Brain microvascular endothelial cell (primary cell): ENCODE results near the gene TRDN.
"Not testable (repeated sequence)": the region's sequence is repeated elsewhere in the genome, so short reads cannot be mapped to it uniquely, and the experiment has no call there.

Experiments
- DNase-seq: peaks from one replicate; pipeline ENCODE4 v3.0.0-alpha.2; 2020
- H3K27ac ChIP-seq: fragments of 250-450 bp; sonication (Bioruptor Pico); 2 replicates; pipeline ENCODE4 v1.5.1; 2020; ENCODE audit warnings: mild to moderate bottlenecking, moderate library complexity
- H3K27me3 ChIP-seq: fragments of 250-450 bp; sonication (Bioruptor Pico); replicated peaks from 2 replicates; pipeline ENCODE4 v1.5.1; 2020; ENCODE audit warnings: mild to moderate bottlenecking
- H3K36me3 ChIP-seq: fragments of 250-450 bp; sonication (Bioruptor Pico); replicated peaks from 2 replicates; pipeline ENCODE4 v1.5.1; 2020; ENCODE audit warnings: mild to moderate bottlenecking
- H3K4me3 ChIP-seq: 2 replicates; pipeline ENCODE4 v1.5.1; 2011; ENCODE audit warnings: low read depth, mild to moderate bottlenecking, control low read depth, low read length, moderate library complexity
- in situ Hi-C: cut with HindIII; loops from 2 replicates; pipeline ENCODE4 v1.10.0; 2017; ENCODE audit warnings: low sequenced_read_pairs, low pct_ligation_motif_present
- TF ChIP-seq, protein P1 (sequence below): IDR thresholded peaks from 2 replicates; pipeline ENCODE4 v1.5.1; 2011; ENCODE audit warnings: low read depth, mild to moderate bottlenecking, moderate library complexity, low read length, control low read depth, inconsistent platforms; ENCODE audit errors: missing control alignments

Gene TRDN

DNA sequence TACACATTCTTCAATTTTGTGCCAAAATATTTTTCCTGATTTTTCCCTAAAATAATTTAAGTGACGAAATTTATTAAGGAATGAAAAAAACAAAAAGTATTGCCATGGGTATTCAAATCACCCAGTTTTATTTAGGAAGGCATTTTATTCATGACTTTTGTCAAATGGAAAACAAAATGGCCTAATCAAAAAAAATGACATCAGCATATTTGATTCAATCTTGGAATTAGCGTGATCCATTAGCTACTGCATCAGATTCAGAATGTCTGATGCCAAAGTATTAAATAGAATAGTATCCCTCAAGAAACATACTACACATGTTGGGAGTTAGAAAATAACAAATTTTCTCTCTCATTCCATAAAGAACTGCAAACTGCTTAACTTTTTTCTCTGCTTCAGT is 129.2 kb downstream of the TRDN start:
- H3K27ac ChIP-seq, result no peak overlapping the region
- H3K4me3 ChIP-seq, result no peak overlapping the region
- in situ Hi-C loops, result no loop called here
- no peaks in the 10 kb centered on the region for H3K36me3 ChIP-seq
- no peaks in the 10 kb centered on the region for H3K27me3 ChIP-seq
- DNase-seq, result no peak
- TF ChIP-seq, protein P1, sequence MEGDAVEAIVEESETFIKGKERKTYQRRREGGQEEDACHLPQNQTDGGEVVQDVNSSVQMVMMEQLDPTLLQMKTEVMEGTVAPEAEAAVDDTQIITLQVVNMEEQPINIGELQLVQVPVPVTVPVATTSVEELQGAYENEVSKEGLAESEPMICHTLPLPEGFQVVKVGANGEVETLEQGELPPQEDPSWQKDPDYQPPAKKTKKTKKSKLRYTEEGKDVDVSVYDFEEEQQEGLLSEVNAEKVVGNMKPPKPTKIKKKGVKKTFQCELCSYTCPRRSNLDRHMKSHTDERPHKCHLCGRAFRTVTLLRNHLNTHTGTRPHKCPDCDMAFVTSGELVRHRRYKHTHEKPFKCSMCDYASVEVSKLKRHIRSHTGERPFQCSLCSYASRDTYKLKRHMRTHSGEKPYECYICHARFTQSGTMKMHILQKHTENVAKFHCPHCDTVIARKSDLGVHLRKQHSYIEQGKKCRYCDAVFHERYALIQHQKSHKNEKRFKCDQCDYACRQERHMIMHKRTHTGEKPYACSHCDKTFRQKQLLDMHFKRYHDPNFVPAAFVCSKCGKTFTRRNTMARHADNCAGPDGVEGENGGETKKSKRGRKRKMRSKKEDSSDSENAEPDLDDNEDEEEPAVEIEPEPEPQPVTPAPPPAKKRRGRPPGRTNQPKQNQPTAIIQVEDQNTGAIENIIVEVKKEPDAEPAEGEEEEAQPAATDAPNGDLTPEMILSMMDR, result no peak

DNA sequence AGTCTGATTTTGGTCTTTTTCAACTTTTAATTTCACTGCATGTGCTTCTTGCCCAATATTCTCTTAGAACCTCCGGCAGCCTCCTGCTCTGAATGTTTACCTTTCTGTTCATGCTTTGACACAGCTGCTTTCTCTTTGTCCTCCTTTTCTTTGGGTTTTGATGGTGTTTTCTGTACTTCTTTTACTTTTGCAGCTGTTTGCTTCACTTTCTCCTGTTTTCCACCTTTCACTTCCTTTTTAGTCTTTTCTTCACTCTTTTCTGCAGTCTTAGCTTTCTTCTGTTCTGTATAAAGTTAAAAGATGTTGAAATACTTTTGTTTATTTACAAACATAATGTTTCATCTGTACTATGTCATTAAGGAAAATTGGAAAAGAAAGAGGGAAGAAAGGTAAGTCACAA is 133.1 kb downstream of the TRDN start:
- TF ChIP-seq, protein P1, result no peak
- in situ Hi-C loops, result no loop called here
- H3K4me3 ChIP-seq, result no peak overlapping the region
- DNase-seq, result no peak
- H3K27me3 ChIP-seq, result no peaks in the 10 kb centered on the region
- H3K36me3 ChIP-seq, result no peaks in the 10 kb centered on the region
- no peak overlapping the region for H3K27ac ChIP-seq

DNA sequence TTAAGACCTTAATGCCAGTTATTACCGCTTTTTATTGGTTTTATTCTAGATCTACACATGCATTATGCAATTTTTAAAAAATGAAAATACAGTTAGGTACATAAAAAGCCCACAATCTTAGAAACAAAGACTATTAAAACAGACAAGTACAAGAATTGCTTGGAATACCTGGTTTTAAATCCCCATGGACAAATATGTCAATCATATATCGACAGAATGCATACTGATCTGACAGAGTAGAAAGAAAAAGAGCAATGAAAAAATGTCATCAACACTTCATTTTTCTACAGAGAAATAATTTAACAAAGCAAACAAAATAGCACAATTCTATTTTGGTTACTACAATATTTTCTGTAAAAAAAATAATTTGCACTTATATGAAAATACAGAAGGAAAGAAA is 139.7 kb downstream of the TRDN start:
- Histone ChIP-seq H3K36me3 (no peaks in the 10 kb centered on the region), H3K27ac (no peak overlapping the region), H3K4me3 (no peak overlapping the region), H3K27me3 (no peaks in the 10 kb centered on the region)
- TF ChIP-seq, protein P1, result no peak
- DNase-seq, result no peak
- in situ Hi-C loops, result no loop called here

DNA sequence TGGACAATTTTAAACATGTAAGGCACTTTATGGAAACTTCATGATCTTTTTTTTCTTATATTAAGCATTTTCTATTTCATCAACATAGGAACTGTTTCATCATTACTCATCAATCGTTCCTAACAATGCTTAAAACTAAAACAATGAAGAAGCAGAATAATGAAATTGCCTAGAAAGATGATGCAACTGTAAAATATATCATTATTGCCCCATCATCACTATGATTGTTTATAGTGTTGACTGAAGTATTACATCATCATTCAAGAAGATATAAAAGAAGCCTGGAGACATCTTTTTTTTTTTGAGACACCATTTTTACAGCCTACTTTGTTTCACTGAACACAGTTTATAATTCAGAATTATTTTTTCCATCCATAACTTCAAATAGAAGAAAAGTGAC is 147.2 kb downstream of the TRDN start:
- no peak for DNase-seq
- Histone ChIP-seq H3K4me3 (no peak overlapping the region), H3K36me3 (no peaks in the 10 kb centered on the region), H3K27me3 (no peaks in the 10 kb centered on the region), H3K27ac (no peak overlapping the region)
- TF ChIP-seq, protein P1, result no peak
- in situ Hi-C loops, result no loop called here

DNA sequence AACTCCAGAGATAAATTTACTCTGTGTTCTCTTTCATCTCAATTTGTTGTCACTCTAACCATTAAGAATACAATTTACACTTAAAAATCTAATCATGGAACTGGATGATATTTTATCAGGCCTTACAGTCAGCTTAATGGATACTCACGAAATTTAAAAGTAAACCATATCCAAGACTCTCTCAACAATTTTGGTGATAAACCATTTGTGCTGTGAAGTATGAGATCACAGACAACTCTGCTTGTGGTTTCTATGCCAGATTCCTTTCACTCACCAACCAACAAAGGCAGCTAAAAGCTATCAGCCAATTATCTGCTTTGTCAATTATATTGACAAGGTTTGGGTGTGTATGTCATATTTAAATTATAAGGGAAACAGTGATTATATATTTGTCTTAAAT is 155.8 kb downstream of the TRDN start:
- in situ Hi-C loops, result no loop called here
- Histone ChIP-seq H3K27ac (no peak overlapping the region), H3K36me3 (no peaks in the 10 kb centered on the region), H3K27me3 (no peaks in the 10 kb centered on the region), H3K4me3 (no peak overlapping the region)
- TF ChIP-seq, protein P1, result no peak
- no peak for DNase-seq

DNA sequence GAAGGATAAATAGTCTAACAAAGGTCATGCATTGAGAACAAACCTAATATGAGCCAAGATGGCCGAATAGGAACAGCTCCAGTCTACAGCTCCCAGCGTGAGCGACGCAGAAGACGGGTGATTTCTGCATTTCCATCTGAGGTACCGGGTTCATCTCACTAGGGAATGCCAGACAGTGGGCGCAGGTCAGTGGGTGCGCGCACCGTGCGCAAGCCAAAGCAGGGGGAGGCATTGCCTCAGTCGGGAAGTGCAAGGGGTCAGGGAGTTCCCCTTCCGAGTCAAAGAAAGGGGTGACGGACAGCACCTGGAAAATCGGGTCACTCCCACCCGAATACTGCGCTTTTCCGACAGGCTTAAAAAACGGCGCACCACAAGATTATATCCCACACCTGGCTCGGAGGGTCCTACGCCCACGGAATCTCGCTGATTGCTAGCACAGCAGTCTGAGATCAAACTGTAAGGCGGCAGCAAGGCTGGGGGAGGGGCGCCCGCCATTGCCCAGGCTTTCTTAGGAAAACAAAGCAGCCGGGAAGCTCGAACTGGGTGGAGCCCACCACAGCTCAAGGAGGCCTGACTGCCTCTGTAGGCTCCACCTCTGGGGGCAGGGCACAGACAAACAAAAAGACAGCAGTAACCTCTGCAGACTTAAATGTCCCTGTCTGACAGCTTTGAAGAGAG is 164.6 kb downstream of the TRDN start:
- in situ Hi-C loops, DNase-seq: not testable (repeated sequence)

More for the DNA sequence above, 164.6 kb downstream of the TRDN start:
- not testable (repeated sequence) for H3K4me3 ChIP-seq, H3K27ac ChIP-seq, H3K27me3 ChIP-seq, H3K36me3 ChIP-seq
